ENCODE measurements around the gene CHST8.

The CHST8 gene

DNA sequence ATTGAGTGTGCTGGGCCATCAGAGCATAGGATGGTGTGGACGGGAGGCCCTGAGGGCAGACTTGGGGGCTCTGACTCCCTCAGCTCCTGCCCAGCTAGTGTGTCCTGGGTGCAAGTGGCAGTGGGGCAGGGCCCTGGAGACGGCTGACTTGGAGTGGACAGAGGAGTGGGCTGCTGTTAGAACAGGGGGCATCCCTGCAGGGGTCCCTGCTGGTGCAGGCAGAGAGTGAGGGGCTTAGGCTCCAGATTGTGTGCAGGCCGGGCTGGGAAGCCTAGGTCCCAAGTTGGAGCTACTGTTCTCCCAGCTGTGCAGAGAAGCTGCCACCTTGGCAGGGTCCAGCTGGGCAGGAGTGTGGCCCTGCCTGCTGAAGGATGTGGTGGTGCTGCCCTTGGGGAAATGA, 183.6 kb downstream of the CHST8 start:
- no peak for DNase-seq (ENCODE audit: low spot score)
- in situ Hi-C loops (cut with MboI; ENCODE audit: low sequenced_read_pairs, unreplicated experiment): no loop called here
- no peak for TF ChIP-seq CTCF (IDR thresholded peaks at IDR 0.05; ENCODE audit: borderline replicate concordance, control extremely low read depth, extremely low read depth, insufficient read depth, missing control alignments)

- no peak for TF ChIP-seq CTCF (IDR thresholded peaks at IDR 0.05; ENCODE audit: borderline replicate concordance, control extremely low read depth, extremely low read depth, insufficient read depth, missing control alignments)
- in situ Hi-C loops (cut with MboI; ENCODE audit: low sequenced_read_pairs, unreplicated experiment): no loop called here
- no peak for DNase-seq (ENCODE audit: low spot score)
Measured at GRCh38 chr19:33805840-33806433, 184.2 kb downstream of the CHST8 start.

GRCh38 chr19:33806434-33806881, 184.7 kb downstream of the CHST8 start:
- in situ Hi-C loops (cut with MboI; ENCODE audit: low sequenced_read_pairs, unreplicated experiment): no loop called here
- TF ChIP-seq CTCF (IDR thresholded peaks at IDR 0.05; ENCODE audit: borderline replicate concordance, control extremely low read depth, extremely low read depth, insufficient read depth, missing control alignments): no peak
- DNase-seq (ENCODE audit: low spot score): no peak

DNA sequence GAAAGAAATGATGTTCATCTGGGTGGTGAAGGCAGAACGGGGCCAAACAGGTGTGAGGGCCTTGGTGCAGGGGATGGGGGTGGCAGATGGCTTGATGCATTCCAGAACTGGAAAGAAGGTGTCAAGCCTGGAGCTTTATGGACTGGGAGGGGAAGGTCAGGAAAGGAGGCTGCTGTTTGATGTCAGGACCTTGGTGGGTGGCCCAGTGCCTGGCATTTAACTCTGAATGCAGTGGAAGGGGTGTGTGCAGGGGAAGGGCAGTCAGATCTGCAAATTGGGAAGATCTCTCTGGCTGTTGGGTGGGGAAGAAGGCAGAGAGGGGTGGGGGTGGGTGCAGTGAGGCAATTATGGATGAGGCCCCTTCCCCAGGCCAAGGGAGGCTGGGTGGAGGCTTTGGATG, 186.6 kb downstream of the CHST8 start:
- no peak for DNase-seq (ENCODE audit: low spot score)
- no peak for TF ChIP-seq CTCF (IDR thresholded peaks at IDR 0.05; ENCODE audit: borderline replicate concordance, control extremely low read depth, extremely low read depth, insufficient read depth, missing control alignments)
- in situ Hi-C loops (cut with MboI; ENCODE audit: low sequenced_read_pairs, unreplicated experiment): no loop called here

GRCh38 chr19:33809960-33810359, 188.2 kb downstream of the CHST8 start:
- no peak for DNase-seq (ENCODE audit: low spot score)
- in situ Hi-C loops (cut with MboI; ENCODE audit: low sequenced_read_pairs, unreplicated experiment): no loop called here
- TF ChIP-seq CTCF (IDR thresholded peaks at IDR 0.05; ENCODE audit: borderline replicate concordance, control extremely low read depth, extremely low read depth, insufficient read depth, missing control alignments): no peak

DNA sequence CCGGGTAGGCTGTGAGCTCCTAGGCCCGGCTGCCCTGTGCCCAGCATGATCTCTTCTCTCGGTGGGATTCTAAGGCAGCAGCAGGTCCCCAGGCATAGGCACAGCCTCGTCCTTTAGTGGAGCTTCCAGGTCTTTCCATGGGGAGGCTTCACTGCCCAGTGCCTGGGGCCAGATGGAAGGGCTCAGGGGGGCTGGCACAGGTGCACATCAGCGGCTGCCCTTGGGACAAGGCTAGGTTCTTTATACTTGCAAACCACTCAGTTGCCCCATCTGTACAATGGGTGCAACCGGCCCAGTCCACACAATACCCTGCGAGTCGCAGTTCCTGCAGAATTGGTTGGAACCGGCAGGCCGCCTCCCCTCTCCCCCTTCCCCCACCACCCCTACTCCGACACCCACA, 189.1 kb downstream of the CHST8 start:
- no peak for TF ChIP-seq CTCF (IDR thresholded peaks at IDR 0.05; ENCODE audit: borderline replicate concordance, control extremely low read depth, extremely low read depth, insufficient read depth, missing control alignments)
- no peak for DNase-seq (ENCODE audit: low spot score)
- in situ Hi-C loops (cut with MboI; ENCODE audit: low sequenced_read_pairs, unreplicated experiment): no loop called here

Measured in GM13976 (cell line).